Posterior vena cava (tissue), 2 donors: ENCODE measurements around the gene NAV2. TPM values are rescaled to one million over a fixed set of nuclear protein-coding genes. Genes with fewer than 3 reads are reported as not detected.

Source experiments
- DNase-seq: peaks from one replicate; pipeline ENCODE4 v3.0.0-alpha.2; 2020; ENCODE audit warnings: low spot score
- intact Hi-C, 2 donors: fragments of 100-400 bp; cut with DNase I; formaldehyde crosslinking; loops; one replicate each; pipeline versions ENCODE4 v1.14.1 to v1.14.2; 2022 to 2023
- total RNA-seq, 2 donors: library from RNA; stranded (reverse); fragmentation: NEBNext Ultra II Directional; extraction: Animal tissue kit (Norgen Biotek cat#: 25700); gene quantifications; one replicate each; pipeline ENCODE4 v1.2.1, GENCODE V29; 2021
- donor health status: DM: yes; HTN: yes; CAD: no.
- donor health status: DM: yes; HTN: yes; CAD: no.

Gene NAV2
- total RNA-seq, 2 donors from 2014 or later, result 69.2 to 108 TPM

- DNase-seq, result no peak
- intact Hi-C loops, result no loop called here
Measured at GRCh38 chr11:20041499-20041898, 328.9 kb downstream of the NAV2 start.

GRCh38 chr11:20042045-20042639 is 329.5 kb downstream of the NAV2 start:
- intact Hi-C loops, result no loop called here
- no peak for DNase-seq

- DNase-seq, result no peak
- intact Hi-C loops, result no loop called here
Measured at GRCh38 chr11:20042811-20043341, 330.2 kb downstream of the NAV2 start.

- intact Hi-C loops, result no loop called here
- DNase-seq, result no peak
Measured at GRCh38 chr11:20043992-20044391, 331.4 kb downstream of the NAV2 start.

GRCh38 chr11:20045098-20045688 is 332.6 kb downstream of the NAV2 start:
- intact Hi-C loops, result no loop called here
- no peak for DNase-seq

GRCh38 chr11:20046416-20046815 is 333.8 kb downstream of the NAV2 start:
- intact Hi-C loops, result no loop called here
- DNase-seq, result no peak

- DNase-seq, result no peak
- intact Hi-C loops, result no loop called here
Measured at GRCh38 chr11:20047006-20047768, 334.6 kb downstream of the NAV2 start.

GRCh38 chr11:20047769-20048154 is 335.1 kb downstream of the NAV2 start:
- DNase-seq, result no peak
- intact Hi-C loops, result no loop called here

GRCh38 chr11:20048246-20048645 is 335.6 kb downstream of the NAV2 start:
- no peak for DNase-seq
- intact Hi-C loops, result no loop called here

GRCh38 chr11:20048707-20049106 is 336.1 kb downstream of the NAV2 start:
- intact Hi-C loops, result no loop called here
- DNase-seq, result no peak

- intact Hi-C loops, result no loop called here
- DNase-seq, result no peak
Measured at GRCh38 chr11:20049231-20049630, 336.6 kb downstream of the NAV2 start.

GRCh38 chr11:20050048-20050447 is 337.4 kb downstream of the NAV2 start:
- intact Hi-C loops, result no loop called here
- DNase-seq, result no peak

GRCh38 chr11:20050551-20051333 is 338.1 kb downstream of the NAV2 start:
- DNase-seq, result no peak
- intact Hi-C loops, result no loop called here

GRCh38 chr11:20051469-20052399 is 339.1 kb downstream of the NAV2 start:
- DNase-seq, result no peak
- intact Hi-C loops, result no loop called here

- no peak for DNase-seq
- intact Hi-C loops, result no loop called here
Measured at GRCh38 chr11:20053572-20053971, 340.9 kb downstream of the NAV2 start.

GRCh38 chr11:20054584-20054983 is 341.9 kb downstream of the NAV2 start:
- intact Hi-C loops, result no loop called here
- no peak for DNase-seq

- no peak for DNase-seq
- intact Hi-C loops, result no loop called here
Measured at GRCh38 chr11:20055312-20055711, 342.7 kb downstream of the NAV2 start.

GRCh38 chr11:20056109-20056949 is 343.7 kb downstream of the NAV2 start:
- peak; percentile 88 for DNase-seq
- intact Hi-C loops, result no loop called here
